WTC11 (cell line): Measurements from ENCODE around the gene KAZN. TPM values are rescaled to one million over a fixed set of nuclear protein-coding genes. Genes with fewer than 3 reads are reported as not detected.

ENCODE experiments used
- ATAC-seq: fragments of 200-7000 bp; cut with Tn5 transposase; 2 replicates; pipeline ENCODE4 v1.10.0; 2021; ENCODE audit warnings: mild to moderate bottlenecking, moderate library complexity
- CTCF ChIA-PET: fragments of 300-600 bp; sonication (Branson Sonifier 250); formaldehyde crosslinking; loops from one replicate; lab custom pipeline; 2021; ENCODE audit warnings: antibody characterized with exemption; lab: Charles Lee
- POLR2A ChIA-PET: fragments of 350-600 bp; sonication (Branson Sonifier 250); formaldehyde crosslinking; loops from one replicate; lab custom pipeline; 2021; ENCODE audit warnings: antibody characterized with exemption; lab: Charles Lee
- DNase-seq: peaks from one replicate; pipeline ENCODE4 v3.0.0; 2021; ENCODE audit warnings: low spot score
- H3K27ac Mint-ChIP-seq: 2 replicates; pipeline ENCODE4 v1.8.0; 2021; ENCODE audit warnings: mixed read lengths
- H3K27me3 Mint-ChIP-seq: 2 replicates; pipeline ENCODE4 v1.8.0; 2021; ENCODE audit warnings: low read depth, mild to moderate bottlenecking, moderate library complexity, mixed read lengths
- H3K36me3 Mint-ChIP-seq: 2 replicates; pipeline ENCODE4 v1.8.0; 2021; ENCODE audit warnings: mixed read lengths
- H3K4me1 Mint-ChIP-seq: 2 replicates; pipeline ENCODE4 v1.8.0; 2022; ENCODE audit warnings: mixed read lengths
- H3K4me3 Mint-ChIP-seq: 2 replicates; pipeline ENCODE4 v1.8.0; 2021; ENCODE audit warnings: mild to moderate bottlenecking, moderate library complexity, mixed read lengths
- H3K9me3 Mint-ChIP-seq: 2 replicates; pipeline ENCODE4 v1.8.0; 2021; ENCODE audit warnings: mixed read lengths
- ARID4B ChIP-seq: sonication (generic); formaldehyde crosslinking; IDR thresholded peaks from 2 replicates; pipeline ENCODE4 v1.8.0; 2023; ENCODE audit warnings: missing genetic modification reagents, mild to moderate bottlenecking, borderline replicate concordance
- ATF1 ChIP-seq: sonication (generic); formaldehyde crosslinking; IDR thresholded peaks from 2 replicates; pipeline ENCODE4 v1.8.1; 2023; ENCODE audit warnings: mild to moderate bottlenecking, moderate library complexity, missing genetic modification reagents
- ATF2 ChIP-seq: sonication (generic); formaldehyde crosslinking; IDR thresholded peaks from 2 replicates; pipeline ENCODE4 v1.8.1; 2022; ENCODE audit warnings: low read depth, missing genetic modification reagents, borderline replicate concordance
- CTCF ChIP-seq: fragments of 200-600 bp; IDR thresholded peaks from 2 replicates; pipeline ENCODE4 v1.8.0; 2022; ENCODE audit warnings: antibody characterized with exemption
- ERG ChIP-seq: fragments of 250-450 bp; sonication (Bioruptor Pico); IDR thresholded peaks from 2 replicates; pipeline ENCODE4 v1.8.0; 2021; ENCODE audit warnings: mild to moderate bottlenecking
- FOXJ3 ChIP-seq: sonication (generic); formaldehyde crosslinking; IDR thresholded peaks from 2 replicates; pipeline ENCODE4 v1.9.0; 2021; ENCODE audit warnings: missing genetic modification reagents, mild to moderate bottlenecking, borderline replicate concordance
- GABPB1 ChIP-seq: sonication (generic); formaldehyde crosslinking; IDR thresholded peaks from 2 replicates; pipeline ENCODE4 v1.8.1; 2023; ENCODE audit warnings: mild to moderate bottlenecking, missing genetic modification reagents
- MAX ChIP-seq: sonication (generic); formaldehyde crosslinking; IDR thresholded peaks from 2 replicates; pipeline ENCODE4 v1.8.0; 2022; ENCODE audit warnings: mild to moderate bottlenecking, missing genetic modification reagents
- MYBL2 ChIP-seq: sonication (generic); formaldehyde crosslinking; IDR thresholded peaks from 2 replicates; pipeline ENCODE4 v1.8.1; 2023; ENCODE audit warnings: mild to moderate bottlenecking, moderate library complexity, missing genetic modification reagents
- NFATC4 ChIP-seq: fragments of 250-450 bp; sonication (Bioruptor Pico); IDR thresholded peaks from 2 replicates; pipeline ENCODE4 v1.9.0; 2021; ENCODE audit warnings: mild to moderate bottlenecking
- NFE2L1 ChIP-seq: sonication (generic); formaldehyde crosslinking; IDR thresholded peaks from 2 replicates; pipeline ENCODE4 v1.8.1; 2023; ENCODE audit warnings: missing genetic modification reagents
- PRDM15 ChIP-seq: sonication (generic); formaldehyde crosslinking; IDR thresholded peaks from 2 replicates; pipeline ENCODE4 v1.8.0; 2022; ENCODE audit warnings: missing genetic modification reagents
- ZNF138 ChIP-seq: sonication (generic); formaldehyde crosslinking; conservative IDR thresholded peaks from 2 replicates; pipeline ENCODE4 v1.8.1; 2022; ENCODE audit warnings: mild to moderate bottlenecking, moderate library complexity, missing genetic modification reagents
- total RNA-seq: library from RNA; stranded (reverse); gene quantifications from 3 replicates; pipeline ENCODE4 v1.2.3, GENCODE V29; 2021

Gene KAZN
- total RNA-seq, 1 experiment from 2014 or later: 19.9 TPM

- TF ChIP-seq CTCF (no peak), FOXJ3 (CRISPR knock-in tag) (no peak), ATF1 (CRISPR knock-in tag) (no peak), ATF2 (CRISPR knock-in tag) (no peak)
Measured at GRCh38 chr1:14759042-14759818, 160.7 kb downstream of the KAZN start (continued).

- H3K4me3 Mint-ChIP-seq: no peak overlapping the region
- CTCF ChIA-PET: no interaction called here
Measured at GRCh38 chr1:14759843-14760242, 161.4 kb downstream of the KAZN start.

GRCh38 chr1:14760780-14761179 lies 162.3 kb downstream of the KAZN start:
- H3K4me3 Mint-ChIP-seq: no peak overlapping the region
- H3K27me3 Mint-ChIP-seq: 0 out of 2 replicates have a peak, but pooled peaks cover 2% of the 10 kb centered on the region
- H3K27ac Mint-ChIP-seq: no peak overlapping the region
- no peak for ATAC-seq
- peaks cover 81% of the 10 kb centered on the region for H3K4me1 Mint-ChIP-seq
- H3K9me3 Mint-ChIP-seq: peaks cover 7% of the 10 kb centered on the region
- ChIA-PET CTCF (no interaction called here), POLR2A (no interaction called here)
- no peak for DNase-seq
- H3K36me3 Mint-ChIP-seq: peaks cover 5% of the 10 kb centered on the region; the same call in 1 of the 2 replicates
- TF ChIP-seq ARID4B (CRISPR knock-in tag): no peak
- no peak for TF ChIP-seq NFE2L1 (CRISPR knock-in tag)
- TF ChIP-seq MAX (CRISPR knock-in tag): no peak
- no peak for TF ChIP-seq MYBL2 (CRISPR knock-in tag)
- TF ChIP-seq ATF2 (CRISPR knock-in tag): no peak
- no peak for TF ChIP-seq ERG (CRISPR knock-in tag)
- TF ChIP-seq ZNF138: no peak
- no peak for TF ChIP-seq NFATC4 (CRISPR knock-in tag)

More at GRCh38 chr1:14759843-14760242, 161.4 kb downstream of the KAZN start:
- Mint-ChIP-seq H3K9me3 (no peaks in the 10 kb centered on the region), H3K4me1 (peaks cover 79% of the 10 kb centered on the region), H3K36me3 (no peaks in the 10 kb centered on the region), H3K27ac (no peak overlapping the region), H3K27me3 (0 out of 2 replicates have a peak, but pooled peaks cover under 1% of the 10 kb centered on the region)
- no peak; the same call in 1 of the 2 replicates for ATAC-seq
- DNase-seq: no peak
- TF ChIP-seq GABPB1 (CRISPR knock-in tag): no peak
- 0 out of 2 replicates have a peak, but pooled peaks have one; percentile 25 for TF ChIP-seq PRDM15 (CRISPR knock-in tag)
- POLR2A ChIA-PET: no interaction called here
